RWPE2 (cell line): ENCODE data around the gene HMMR.

Source experiments
- ATAC-seq: fragments of 200-7000 bp; cut with Tn5 transposase; 3 replicates; pipeline ENCODE4 v1.9.1; 2021; ENCODE audit warnings: low read depth
- DNase-seq: peaks from one replicate; pipeline ENCODE4 v3.0.0-alpha.2; 2020; ENCODE audit warnings: low spot score
- H3K27ac ChIP-seq: fragments of 450-650 bp; 2 replicates; pipeline ENCODE4 v1.5.1; 2017; ENCODE audit warnings: mild to moderate bottlenecking; ENCODE audit not compliant: poor library complexity, severe bottlenecking
- H3K27me3 ChIP-seq: fragments of 250-450 bp; sonication (Bioruptor Pico); 2 replicates; pipeline ENCODE4 v1.5.1; 2021; ENCODE audit warnings: mild to moderate bottlenecking, moderate library complexity; ENCODE audit not compliant: insufficient read depth, poor library complexity, severe bottlenecking
- H3K36me3 ChIP-seq: fragments of 250-450 bp; sonication (Bioruptor Pico); 2 replicates; pipeline ENCODE4 v1.5.1; 2020; ENCODE audit warnings: low read depth, mild to moderate bottlenecking, moderate library complexity
- H3K4me1 ChIP-seq: fragments of 250-450 bp; sonication (Bioruptor Pico); 2 replicates; pipeline ENCODE4 v1.5.1; 2021; ENCODE audit warnings: mild to moderate bottlenecking, moderate library complexity; ENCODE audit not compliant: insufficient read depth, poor library complexity, severe bottlenecking
- H3K4me3 ChIP-seq: fragments of 250-450 bp; sonication (Bioruptor Pico); 2 replicates; pipeline ENCODE4 v1.5.1; 2021; ENCODE audit warnings: mild to moderate bottlenecking, moderate library complexity; ENCODE audit not compliant: severe bottlenecking
- H3K9me3 ChIP-seq: fragments of 250-450 bp; sonication (Bioruptor Pico); 2 replicates; pipeline ENCODE4 v1.5.1; 2021; ENCODE audit warnings: mild to moderate bottlenecking, moderate library complexity; ENCODE audit not compliant: severe bottlenecking
- TF ChIP-seq, protein P1 (sequence below): fragments of 450-650 bp; IDR thresholded peaks from one replicate; pipeline ENCODE4 v1.5.1; 2017; ENCODE audit warnings: mild to moderate bottlenecking, moderate library complexity; ENCODE audit not compliant: poor library complexity, severe bottlenecking

Gene HMMR

GRCh38 chr5:163459819-163460561, 442 bp upstream of the HMMR start, which contains the start of gene NUDCD2:
TSS of gene NUDCD2 (minus strand) at chr5:163460102. CDS start at chr5:163460050, 52 bp downstream.
- ATAC-seq = peak; percentile 85
- Histone ChIP-seq H3K36me3 (peaks cover 46% of the 10 kb centered on the region), H3K27me3 (no peaks in the 10 kb centered on the region), H3K9me3 (no peaks in the 10 kb centered on the region), H3K4me1 (peaks cover 22% of the 10 kb centered on the region), H3K27ac (peak within 1 kb of the TSS; percentile 86), H3K4me3 (peak within 1 kb of the TSS; percentile 63)
- TF ChIP-seq, protein P1, sequence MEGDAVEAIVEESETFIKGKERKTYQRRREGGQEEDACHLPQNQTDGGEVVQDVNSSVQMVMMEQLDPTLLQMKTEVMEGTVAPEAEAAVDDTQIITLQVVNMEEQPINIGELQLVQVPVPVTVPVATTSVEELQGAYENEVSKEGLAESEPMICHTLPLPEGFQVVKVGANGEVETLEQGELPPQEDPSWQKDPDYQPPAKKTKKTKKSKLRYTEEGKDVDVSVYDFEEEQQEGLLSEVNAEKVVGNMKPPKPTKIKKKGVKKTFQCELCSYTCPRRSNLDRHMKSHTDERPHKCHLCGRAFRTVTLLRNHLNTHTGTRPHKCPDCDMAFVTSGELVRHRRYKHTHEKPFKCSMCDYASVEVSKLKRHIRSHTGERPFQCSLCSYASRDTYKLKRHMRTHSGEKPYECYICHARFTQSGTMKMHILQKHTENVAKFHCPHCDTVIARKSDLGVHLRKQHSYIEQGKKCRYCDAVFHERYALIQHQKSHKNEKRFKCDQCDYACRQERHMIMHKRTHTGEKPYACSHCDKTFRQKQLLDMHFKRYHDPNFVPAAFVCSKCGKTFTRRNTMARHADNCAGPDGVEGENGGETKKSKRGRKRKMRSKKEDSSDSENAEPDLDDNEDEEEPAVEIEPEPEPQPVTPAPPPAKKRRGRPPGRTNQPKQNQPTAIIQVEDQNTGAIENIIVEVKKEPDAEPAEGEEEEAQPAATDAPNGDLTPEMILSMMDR = peak; percentile 44
- peak; percentile 98 for DNase-seq

DNA sequence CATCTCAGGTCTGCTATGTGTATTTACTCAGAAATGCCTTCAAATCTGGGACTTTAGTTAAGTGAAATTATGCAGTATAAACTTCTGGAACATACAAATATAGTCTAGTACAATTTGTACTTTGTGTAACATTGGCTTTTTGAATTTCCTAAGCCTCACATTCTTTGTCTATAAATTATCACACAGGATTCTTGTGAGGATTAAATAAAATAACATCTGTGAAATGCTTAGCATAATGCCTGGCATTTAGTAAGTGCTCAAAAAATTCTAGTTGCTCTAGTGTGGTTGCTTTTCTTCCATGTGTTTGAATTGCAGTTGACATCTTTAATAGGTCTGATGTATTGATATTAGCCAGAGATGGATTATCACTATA, 2.6 kb downstream of the HMMR start:
- Histone ChIP-seq H3K4me3 (no peak overlapping the region), H3K27me3 (no peaks in the 10 kb centered on the region), H3K27ac (peak overlapping the region; percentile 86), H3K36me3 (peaks cover 52% of the 10 kb centered on the region), H3K9me3 (no peaks in the 10 kb centered on the region), H3K4me1 (peaks cover 17% of the 10 kb centered on the region)
- TF ChIP-seq, protein P1 = no peak
- ATAC-seq (no peak), DNase-seq (no peak)

DNA sequence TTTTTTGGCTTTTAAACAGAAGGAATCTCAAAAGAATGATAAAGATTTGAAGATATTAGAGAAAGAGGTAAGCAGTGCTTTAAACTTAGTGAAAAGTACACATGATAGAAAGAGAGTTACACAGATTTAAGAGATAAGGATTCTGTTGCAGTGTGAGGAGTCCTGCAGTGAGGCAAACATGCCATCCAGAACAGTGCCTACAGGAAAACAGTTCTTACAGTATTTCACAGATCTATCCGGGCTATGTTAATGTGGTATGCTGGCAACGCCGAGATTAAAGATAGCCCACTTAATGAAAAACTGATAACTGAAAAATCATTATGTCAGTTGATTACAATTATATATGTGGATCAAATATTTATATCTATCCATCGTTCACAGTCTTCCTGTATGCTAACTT, 7.2 kb downstream of the HMMR start:
- Histone ChIP-seq H3K4me1 (peaks cover 8% of the 10 kb centered on the region), H3K4me3 (no peak overlapping the region), H3K27me3 (no peaks in the 10 kb centered on the region), H3K36me3 (peaks cover 98% of the 10 kb centered on the region), H3K9me3 (no peaks in the 10 kb centered on the region), H3K27ac (no peak overlapping the region)
- DNase-seq (no peak), ATAC-seq (no peak)
- TF ChIP-seq, protein P1 = no peak

DNA sequence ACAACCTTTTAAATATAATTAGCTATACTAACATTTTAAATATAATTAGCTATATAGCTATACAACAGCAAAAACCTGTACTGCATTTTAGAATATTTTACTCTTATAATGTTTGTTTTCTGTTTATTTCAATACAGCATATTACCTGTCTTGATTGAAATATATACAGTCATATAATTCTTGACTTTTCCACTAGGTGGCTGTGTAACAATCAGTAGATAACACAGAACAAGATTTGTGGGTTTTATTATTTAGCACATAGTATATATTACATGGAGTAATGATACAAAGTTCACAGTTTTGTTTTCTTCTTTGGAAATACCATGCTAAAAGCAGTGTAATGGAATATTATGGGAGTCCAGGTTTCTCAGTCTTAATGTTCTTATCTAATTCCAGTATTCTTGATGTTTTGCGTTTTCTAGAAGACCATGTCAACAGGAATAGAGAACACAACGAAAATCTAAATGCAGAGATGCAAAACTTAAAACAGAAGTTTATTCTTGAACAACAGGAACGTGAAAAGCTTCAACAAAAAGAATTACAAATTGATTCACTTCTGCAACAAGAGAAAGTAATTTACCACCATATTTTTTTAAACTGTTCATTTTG, 13.3 kb downstream of the HMMR start:
- no peak overlapping the region for H3K4me3 ChIP-seq
- no peak overlapping the region for H3K27ac ChIP-seq
- peaks cover 98% of the 10 kb centered on the region for H3K36me3 ChIP-seq
- H3K27me3 ChIP-seq = no peaks in the 10 kb centered on the region
- peaks cover 4% of the 10 kb centered on the region for H3K9me3 ChIP-seq
- peak; percentile 71 for ATAC-seq
- no peak for DNase-seq
- H3K4me1 ChIP-seq = peaks cover 12% of the 10 kb centered on the region
- TF ChIP-seq, protein P1 = peak; percentile 84

GRCh38 chr5:163475411-163475810, 15.0 kb downstream of the HMMR start:
- peaks cover 4% of the 10 kb centered on the region for H3K9me3 ChIP-seq
- H3K4me1 ChIP-seq = peaks cover 16% of the 10 kb centered on the region
- H3K36me3 ChIP-seq = peaks cover 98% of the 10 kb centered on the region
- no peak for DNase-seq
- no peak for ATAC-seq
- H3K27ac ChIP-seq = no peak overlapping the region
- H3K27me3 ChIP-seq = no peaks in the 10 kb centered on the region
- H3K4me3 ChIP-seq = no peak overlapping the region
- TF ChIP-seq, protein P1 = no peak
